GM23248 (cell line): ENCODE results near the gene MACROD2. TPM values are rescaled to one million over a fixed set of nuclear protein-coding genes. Genes with fewer than 3 reads are reported as not detected.
"Not testable (repeated sequence)": the region's sequence is repeated elsewhere in the genome, so short reads cannot be mapped to it uniquely, and the experiment has no call there.

Experiments
- DNase-seq: peaks from one replicate; pipeline ENCODE4 v3.0.0-alpha.2; 2015
- H2AFZ ChIP-seq: fragments of 200-600 bp; sonication (generic); 2 replicates; pipeline ENCODE4 v1.6.1; 2016; ENCODE audit warnings: antibody characterized with exemption
- H3F3A ChIP-seq: fragments of 200-600 bp; sonication (generic); 2 replicates; pipeline ENCODE4 v1.6.1; 2016; ENCODE audit warnings: mild to moderate bottlenecking, antibody characterized with exemption, mixed run types; ENCODE audit not compliant: insufficient read depth
- H3K27ac ChIP-seq: fragments of 200-600 bp; sonication (generic); 2 replicates; pipeline ENCODE4 v1.5.1; 2016; ENCODE audit warnings: mild to moderate bottlenecking
- H3K27me3 ChIP-seq: fragments of 200-600 bp; sonication (generic); replicated peaks from 2 replicates; pipeline ENCODE4 v1.6.1; 2016; ENCODE audit warnings: mild to moderate bottlenecking; ENCODE audit not compliant: insufficient read depth
- H3K36me3 ChIP-seq: fragments of 200-600 bp; sonication (generic); 2 replicates; pipeline ENCODE4 v1.6.1; 2016; ENCODE audit warnings: low read depth, mild to moderate bottlenecking
- H3K4me1 ChIP-seq: fragments of 200-600 bp; sonication (generic); 2 replicates; pipeline ENCODE4 v1.6.1; 2016; ENCODE audit warnings: mild to moderate bottlenecking; ENCODE audit not compliant: insufficient read depth
- H3K4me2 ChIP-seq: fragments of 200-600 bp; sonication (generic); one replicate; pipeline ENCODE4 v1.6.1; 2016; ENCODE audit warnings: mild to moderate bottlenecking; ENCODE audit not compliant: unreplicated experiment
- H3K4me3 ChIP-seq: fragments of 200-600 bp; sonication (generic); 2 replicates; pipeline ENCODE4 v1.5.1; 2016; ENCODE audit warnings: mild to moderate bottlenecking
- H3K79me2 ChIP-seq: fragments of 200-600 bp; sonication (generic); 2 replicates; pipeline ENCODE4 v1.6.1; 2016; ENCODE audit warnings: mild to moderate bottlenecking; ENCODE audit not compliant: insufficient read depth
- H3K9ac ChIP-seq: fragments of 200-600 bp; sonication (generic); 2 replicates; pipeline ENCODE4 v1.6.1; 2016; ENCODE audit warnings: mild to moderate bottlenecking
- H3K9me2 ChIP-seq: fragments of 200-600 bp; sonication (generic); 2 replicates; pipeline ENCODE4 v1.6.1; 2016; ENCODE audit warnings: mixed run types, mild to moderate bottlenecking, moderate library complexity; ENCODE audit not compliant: insufficient read depth
- H3K9me3 ChIP-seq: fragments of 200-600 bp; sonication (generic); one replicate; pipeline ENCODE4 v1.6.1; 2017; ENCODE audit warnings: low read depth
- H4K20me1 ChIP-seq: fragments of 200-600 bp; sonication (generic); 2 replicates; pipeline ENCODE4 v1.6.0; 2016; ENCODE audit not compliant: insufficient read depth
- EZH2 ChIP-seq: fragments of 200-600 bp; sonication (generic); IDR thresholded peaks from 2 replicates; pipeline ENCODE4 v1.6.1; 2018; ENCODE audit warnings: antibody characterized with exemption, mild to moderate bottlenecking; ENCODE audit not compliant: insufficient read depth, poor library complexity, severe bottlenecking
- EZH2phosphoT487 ChIP-seq: fragments of 200-600 bp; sonication (generic); IDR thresholded peaks from 2 replicates; pipeline ENCODE4 v1.6.1; 2018; ENCODE audit warnings: antibody characterized with exemption, moderate library complexity, mild to moderate bottlenecking, low read depth; ENCODE audit not compliant: insufficient read depth
- WGBS, 2 experiments: methylation state at CpG; one replicate each; pipeline ENCODE4 v1.1.6; 2015 to 2017; ENCODE audit warnings: low lambda C conversion rate in 2 of 2, low coverage in 1 of 2; ENCODE audit errors: missing lambda C conversion rate in 2 of 2; 5-methylcytosine and 5-hydroxymethylcytosine counted together
- in situ Hi-C: fragments of 300-500 bp; cut with MboI; formaldehyde crosslinking; loops from 2 replicates; pipeline ENCODE4 v1.15.0; 2020
- polyA plus RNA-seq: library from polyadenylated mRNA; unstranded; fragments of >200 nt; fragmentation: Nextera tagmentation; extraction: Ambion mirVana; gene quantifications from 2 replicates; pipeline ENCODE4 v1.2.1, GENCODE V29; 2016
- total RNA-seq: library from RNA; depleted of rRNA; stranded (reverse); fragments of >200 nt; shearing (Covaris generic); gene quantifications from 2 replicates; pipeline ENCODE4 v1.2.3, GENCODE V29; 2014

MACROD2 gene
- total and polyA plus RNA-seq, 2 experiments from 2014 or later: 1.1 to 3.1 TPM

DNA sequence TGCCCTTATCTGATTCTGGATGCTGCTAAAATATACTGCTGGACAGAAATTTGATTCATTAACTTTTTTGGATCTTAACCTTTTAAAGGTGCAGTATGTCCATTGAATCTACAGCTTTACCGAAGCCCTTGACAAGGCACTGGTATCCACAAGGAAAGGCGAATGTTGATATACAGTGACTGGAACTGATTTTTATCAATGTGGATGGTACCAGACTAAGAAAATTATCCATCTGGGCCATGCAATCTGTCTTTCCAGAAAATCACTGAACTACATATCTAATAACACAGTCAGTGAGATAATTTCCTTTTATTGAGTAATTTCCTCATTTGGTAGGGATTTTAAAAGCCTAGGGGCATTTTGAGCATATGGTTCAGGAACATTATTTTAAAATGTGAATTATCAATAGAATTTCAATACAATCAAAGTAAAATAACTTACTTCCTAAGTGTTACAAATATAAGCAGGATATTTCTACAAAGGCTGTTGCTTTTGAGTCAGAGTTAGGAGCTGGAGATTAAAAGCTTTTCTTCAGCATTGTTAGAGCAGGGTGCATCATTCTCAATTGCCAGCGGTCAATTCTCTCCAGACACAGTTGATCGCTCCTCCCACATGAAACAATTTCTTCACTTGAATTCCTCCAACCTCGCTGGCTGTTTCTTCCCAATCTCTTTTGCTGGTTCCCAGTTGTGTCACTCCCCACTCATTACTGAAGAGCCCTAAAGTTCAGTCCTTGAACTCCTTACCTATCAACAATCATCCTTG is 927.4 kb downstream of the MACROD2 start:
- TF ChIP-seq EZH2 (no peak), EZH2phosphoT487 (no peak)
- Histone ChIP-seq H3K27ac (no peak overlapping the region), H3K4me3 (no peak overlapping the region), H3K79me2 (no peaks in the 10 kb centered on the region), H3F3A (peaks cover 17% of the 10 kb centered on the region; the same call in 1 of the 2 replicates), H3K9me2 (no peaks in the 10 kb centered on the region), H4K20me1 (no peaks in the 10 kb centered on the region), H3K36me3 (no peaks in the 10 kb centered on the region), H3K9me3 (no peaks in the 10 kb centered on the region), H3K4me2 (no peak overlapping the region), H3K27me3 (no peaks in the 10 kb centered on the region), H2AFZ (no peak overlapping the region), H3K9ac (no peak overlapping the region), H3K4me1 (peaks cover 20% of the 10 kb centered on the region)
- no peak for DNase-seq
- WGBS, 2 experiments: 89 to 96% methylated on average over 5 of the region's 5 CpGs
- in situ Hi-C loops: no loop called here

GRCh38 chr20:14924433-14924832 is 929.1 kb downstream of the MACROD2 start:
- Histone ChIP-seq H3K9ac (no peak overlapping the region), H3K79me2 (no peaks in the 10 kb centered on the region), H2AFZ (no peak overlapping the region), H3K4me1 (peaks cover 18% of the 10 kb centered on the region), H3K27me3 (no peaks in the 10 kb centered on the region), H3K27ac (no peak overlapping the region), H3K4me3 (no peak overlapping the region), H3K36me3 (no peaks in the 10 kb centered on the region), H4K20me1 (no peaks in the 10 kb centered on the region), H3K4me2 (no peak overlapping the region), H3K9me3 (no peaks in the 10 kb centered on the region), H3K9me2 (no peaks in the 10 kb centered on the region), H3F3A (peaks cover 16% of the 10 kb centered on the region; the same call in 1 of the 2 replicates)
- DNase-seq: no peak
- 88 to 100% methylated on average over 1 of the region's 1 CpG for WGBS, 2 experiments
- in situ Hi-C loops: no loop called here
- TF ChIP-seq EZH2: no peak
- no peak for TF ChIP-seq EZH2phosphoT487

DNA sequence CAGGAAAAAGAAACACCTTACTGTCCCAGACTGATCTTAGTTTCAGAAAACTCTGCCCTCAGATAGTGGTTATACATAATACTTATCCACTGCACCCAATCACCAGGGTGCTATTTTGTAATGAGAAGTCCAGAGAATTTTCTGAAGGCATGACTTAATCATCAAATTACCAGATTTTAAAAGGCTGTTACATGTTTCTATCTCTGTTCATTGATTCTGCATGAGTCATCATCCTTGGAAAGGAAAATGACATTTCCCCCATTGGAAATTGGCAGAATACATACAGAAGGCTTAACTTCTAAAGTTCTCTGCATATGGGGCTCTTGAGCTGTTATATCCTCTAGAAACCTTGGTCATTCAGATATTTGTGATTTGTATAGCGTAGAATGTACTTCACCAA is 930.0 kb downstream of the MACROD2 start:
- 98 to 100% methylated on average over 1 of the region's 1 CpG for WGBS, 2 experiments
- H3K27ac ChIP-seq: no peak overlapping the region
- TF ChIP-seq EZH2 (no peak), EZH2phosphoT487 (no peak)

DNA sequence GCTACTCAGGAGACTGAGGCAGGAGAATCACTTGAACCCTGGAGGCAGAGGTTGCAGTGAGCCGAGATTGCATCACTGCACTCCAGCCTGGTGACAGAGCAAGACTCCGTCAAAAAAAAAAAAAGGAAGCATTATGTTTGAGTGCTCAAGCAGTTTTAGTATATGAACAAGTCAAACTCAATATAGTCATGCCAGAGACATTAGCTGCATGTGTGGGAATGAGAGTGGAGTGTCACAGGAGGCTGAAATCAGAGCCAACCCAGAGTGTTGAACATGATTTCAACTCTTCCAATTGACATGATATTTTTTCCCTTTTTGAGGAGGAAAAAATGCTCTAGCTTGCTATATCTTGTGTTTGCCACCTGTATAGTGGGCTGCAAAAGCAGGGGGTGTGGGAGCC is 931.1 kb downstream of the MACROD2 start:
- H3F3A ChIP-seq, H3K9me2 ChIP-seq, H4K20me1 ChIP-seq, H3K36me3 ChIP-seq, H3K79me2 ChIP-seq, H3K4me2 ChIP-seq, in situ Hi-C loops, H3K9ac ChIP-seq, H3K4me3 ChIP-seq, DNase-seq, H3K9me3 ChIP-seq, H3K27me3 ChIP-seq, H2AFZ ChIP-seq, H3K27ac ChIP-seq: not testable (repeated sequence)
- 63 to 74% methylated on average over 2 of the region's 2 CpGs for WGBS, 2 experiments
- H3K4me1 ChIP-seq: peaks cover 13% of the 10 kb centered on the region

More for the DNA sequence above, 930.0 kb downstream of the MACROD2 start:
- no peaks in the 10 kb centered on the region for H3K27me3 ChIP-seq
- in situ Hi-C loops: no loop called here
- H3K36me3 ChIP-seq: no peaks in the 10 kb centered on the region
- H3K79me2 ChIP-seq: no peaks in the 10 kb centered on the region
- no peak overlapping the region for H3K9ac ChIP-seq
- H3K4me2 ChIP-seq: no peak overlapping the region
- H3K9me2 ChIP-seq: no peaks in the 10 kb centered on the region
- peaks cover 8% of the 10 kb centered on the region; the same call in 1 of the 2 replicates for H3F3A ChIP-seq
- no peaks in the 10 kb centered on the region for H3K9me3 ChIP-seq
- peaks cover 13% of the 10 kb centered on the region for H3K4me1 ChIP-seq
- no peaks in the 10 kb centered on the region for H4K20me1 ChIP-seq
- peak; percentile 46 for DNase-seq
- no peak overlapping the region for H3K4me3 ChIP-seq
- no peak overlapping the region for H2AFZ ChIP-seq
